ENCODE measurements around the gene RIMKLA.

The RIMKLA gene

GRCh38 chr1:42430286-42431135 lies 49.9 kb downstream of the RIMKLA start:
- H3K36me3 ChIP-seq (ENCODE audit: insufficient read depth, low read length) = no peaks in the 10 kb centered on the region
- 0 out of 2 replicates have a peak, but pooled peaks cover 2% of the 10 kb centered on the region for H3K27me3 ChIP-seq (ENCODE audit: insufficient read depth, low read length)
- H3K4me1 ChIP-seq (ENCODE audit: insufficient read depth, low read length, severe bottlenecking) = no peaks in the 10 kb centered on the region
- TF ChIP-seq CTCF (IDR thresholded peaks at IDR 0.05; ENCODE audit: low read length) (no peak), EZH2 (IDR thresholded peaks at IDR 0.05; ENCODE audit: borderline replicate concordance, low read length) (no peak)
- no peak overlapping the region for H3K9ac ChIP-seq (ENCODE audit: low read length)
- H2AFZ ChIP-seq (ENCODE audit: low read length) = no peak overlapping the region
- H3K4me3 ChIP-seq (ENCODE audit: low read depth, low read length, poor library complexity, severe bottlenecking) = no peak overlapping the region
- no peaks in the 10 kb centered on the region for H3K79me2 ChIP-seq (ENCODE audit: insufficient read depth, low read length)
- no peaks in the 10 kb centered on the region for H3K9me2 ChIP-seq (ENCODE audit: low read depth, low read length)
- no peaks in the 10 kb centered on the region for H3K9me3 ChIP-seq (ENCODE audit: low read length)
- H3K27ac ChIP-seq (ENCODE audit: low read depth, low read length, poor library complexity, severe bottlenecking) = no peak overlapping the region
- H4K20me1 ChIP-seq (ENCODE audit: insufficient read depth, low read length) = no peaks in the 10 kb centered on the region
- H3K4me2 ChIP-seq (ENCODE audit: low read length) = no peak overlapping the region
- H3F3A ChIP-seq (ENCODE audit: insufficient read depth, low read length) = no peaks in the 10 kb centered on the region

GRCh38 chr1:42431514-42431913 lies 50.9 kb downstream of the RIMKLA start:
- Histone ChIP-seq H3K79me2 (ENCODE audit: insufficient read depth, low read length) (no peaks in the 10 kb centered on the region), H4K20me1 (ENCODE audit: insufficient read depth, low read length) (no peaks in the 10 kb centered on the region), H3K9me2 (ENCODE audit: low read depth, low read length) (no peaks in the 10 kb centered on the region), H3K36me3 (ENCODE audit: insufficient read depth, low read length) (no peaks in the 10 kb centered on the region), H3K27me3 (ENCODE audit: insufficient read depth, low read length) (no peaks in the 10 kb centered on the region), H3K9me3 (ENCODE audit: low read length) (no peaks in the 10 kb centered on the region), H3K27ac (ENCODE audit: low read depth, low read length, poor library complexity, severe bottlenecking) (no peak overlapping the region), H3K9ac (ENCODE audit: low read length) (no peak overlapping the region), H2AFZ (ENCODE audit: low read length) (no peak overlapping the region), H3F3A (ENCODE audit: insufficient read depth, low read length) (no peaks in the 10 kb centered on the region), H3K4me1 (ENCODE audit: insufficient read depth, low read length, severe bottlenecking) (no peaks in the 10 kb centered on the region), H3K4me2 (ENCODE audit: low read length) (no peak overlapping the region), H3K4me3 (ENCODE audit: low read depth, low read length, poor library complexity, severe bottlenecking) (no peak overlapping the region)
- TF ChIP-seq EZH2 (IDR thresholded peaks at IDR 0.05; ENCODE audit: borderline replicate concordance, low read length) (no peak), CTCF (IDR thresholded peaks at IDR 0.05; ENCODE audit: low read length) (no peak)

- no peaks in the 10 kb centered on the region for H3K27me3 ChIP-seq (ENCODE audit: insufficient read depth, low read length)
- no peak overlapping the region for H3K27ac ChIP-seq (ENCODE audit: low read depth, low read length, poor library complexity, severe bottlenecking)
- no peaks in the 10 kb centered on the region for H3K79me2 ChIP-seq (ENCODE audit: insufficient read depth, low read length)
- no peaks in the 10 kb centered on the region for H3K9me3 ChIP-seq (ENCODE audit: low read length)
- TF ChIP-seq CTCF (IDR thresholded peaks at IDR 0.05; ENCODE audit: low read length) = no peak
- no peak overlapping the region for H3K9ac ChIP-seq (ENCODE audit: low read length)
- H3F3A ChIP-seq (ENCODE audit: insufficient read depth, low read length) = no peaks in the 10 kb centered on the region
- H3K4me3 ChIP-seq (ENCODE audit: low read depth, low read length, poor library complexity, severe bottlenecking) = no peak overlapping the region
- H3K4me1 ChIP-seq (ENCODE audit: insufficient read depth, low read length, severe bottlenecking) = no peaks in the 10 kb centered on the region
- H3K9me2 ChIP-seq (ENCODE audit: low read depth, low read length) = no peaks in the 10 kb centered on the region
- H3K36me3 ChIP-seq (ENCODE audit: insufficient read depth, low read length) = no peaks in the 10 kb centered on the region
- no peaks in the 10 kb centered on the region for H4K20me1 ChIP-seq (ENCODE audit: insufficient read depth, low read length)
- H2AFZ ChIP-seq (ENCODE audit: low read length) = no peak overlapping the region
- no peak overlapping the region for H3K4me2 ChIP-seq (ENCODE audit: low read length)
Observed at GRCh38 chr1:42432714-42433113, 52.1 kb downstream of the RIMKLA start.

Data from OCI-LY1 (cell line).